Right lung (tissue), 10 donors: ENCODE results near the gene MED13L. TPM values are rescaled to one million over a fixed set of nuclear protein-coding genes. Genes with fewer than 3 reads are reported as not detected.
A peak's percentile ranks its signal among the peaks of the same experiment; 100 is the strongest.

ENCODE experiments used
- DNase-seq, 2 donors: peaks; one replicate each; pipeline ENCODE4 v3.0.0-alpha.2; 2013
- long read RNA-seq, 8 donors: transcript quantifications; one replicate each; lab custom pipeline, GENCODE V29; 2026
- polyA plus RNA-seq, 5 donors: library from polyadenylated mRNA; unstranded; fragments of 120-200 nt; gene quantifications; one replicate each; pipeline versions ENCODE4 v1.2.1 to v1.2.3, GENCODE V29; 2013; ENCODE audit warnings: inconsistent platforms in 1 of 5, low replicate concordance in 1 of 5; ENCODE audit not compliant: insufficient read length in 5 of 5, insufficient read depth in 1 of 5

Gene MED13L
- 100 to 1,000 TPM in 1 of 5 donors, 10 to 100 TPM in 4; 56.1 to 104 (median 95.9) TPM for polyA plus RNA-seq
- long read RNA-seq, donor 1, full-length matches to known transcripts = 14 of 20 reads
- long read RNA-seq, donor 1, partial matches to known transcripts = 6 of 20 reads
- long read RNA-seq, donor 1, other reads (novel, unspliced or antisense) = 0 of 20 reads
- long read RNA-seq, donor 2, full-length matches to known transcripts = 1 of 1 reads
- long read RNA-seq, donor 2, partial matches to known transcripts = 0 of 1 reads
- long read RNA-seq, donor 2, other reads (novel, unspliced or antisense) = 0 of 1 reads
- long read RNA-seq, donor 3, full-length matches to known transcripts = 15 of 15 reads
- long read RNA-seq, donor 3, partial matches to known transcripts = 0 of 15 reads
- long read RNA-seq, donor 3, other reads (novel, unspliced or antisense) = 0 of 15 reads
- long read RNA-seq, donor 4, full-length matches to known transcripts = 11 of 16 reads
- long read RNA-seq, donor 4, partial matches to known transcripts = 5 of 16 reads
- long read RNA-seq, donor 4, other reads (novel, unspliced or antisense) = 0 of 16 reads
- long read RNA-seq, donor 5, full-length matches to known transcripts = 11 of 11 reads
- long read RNA-seq, donor 5, partial matches to known transcripts = 0 of 11 reads
- long read RNA-seq, donor 5, other reads (novel, unspliced or antisense) = 0 of 11 reads
- long read RNA-seq, donor 6, full-length matches to known transcripts = 11 of 11 reads
- long read RNA-seq, donor 6, partial matches to known transcripts = 0 of 11 reads
- long read RNA-seq, donor 6, other reads (novel, unspliced or antisense) = 0 of 11 reads
- long read RNA-seq, donor 7, full-length matches to known transcripts = 7 of 16 reads
- long read RNA-seq, donor 7, partial matches to known transcripts = 9 of 16 reads
- long read RNA-seq, donor 7, other reads (novel, unspliced or antisense) = 0 of 16 reads
- long read RNA-seq, donor 8, full-length matches to known transcripts = 4 of 4 reads
- long read RNA-seq, donor 8, partial matches to known transcripts = 0 of 4 reads
- long read RNA-seq, donor 8, other reads (novel, unspliced or antisense) = 0 of 4 reads

GRCh38 chr12:116277467-116278278 lies at the start of gene MED13L:
TSS of gene MED13L (minus strand) at chr12:116277693. CDS start at chr12:116277131, 562 bp downstream.
- DNase-seq = peak; percentile 87 to 88

- no peak for DNase-seq
These were observed 47.8 kb upstream of the MED13L start for GRCh38 chr12:116325336-116325664.

GRCh38 chr12:116324654-116325335 lies 47.3 kb upstream of the MED13L start:
- DNase-seq = no peak

- DNase-seq = no peak
These were observed 46.2 kb upstream of the MED13L start for GRCh38 chr12:116323406-116324386.

- DNase-seq = no peak
These were observed 44.4 kb upstream of the MED13L start for GRCh38 chr12:116321913-116322312.

GRCh38 chr12:116320791-116321217 lies 43.3 kb upstream of the MED13L start:
- DNase-seq = no peak

- DNase-seq = peak in 1 of 2 donors; percentile 55
These were observed 42.6 kb upstream of the MED13L start for GRCh38 chr12:116319898-116320621.

GRCh38 chr12:116319233-116319897 lies 41.9 kb upstream of the MED13L start:
- DNase-seq = no peak

- peak; percentile 67 to 75 for DNase-seq
These were observed 41.2 kb upstream of the MED13L start for GRCh38 chr12:116318576-116319232.

GRCh38 chr12:116317986-116318575 lies 40.6 kb upstream of the MED13L start:
- no peak for DNase-seq

- DNase-seq = no peak
These were observed 39.6 kb upstream of the MED13L start for GRCh38 chr12:116317139-116317538.

GRCh38 chr12:116314477-116314876 lies 37.0 kb upstream of the MED13L start:
- no peak for DNase-seq

- no peak for DNase-seq
These were observed 35.9 kb upstream of the MED13L start for GRCh38 chr12:116313194-116313927.

GRCh38 chr12:116310082-116310481 lies 32.6 kb upstream of the MED13L start:
- DNase-seq = no peak

- no peak for DNase-seq
These were observed 31.9 kb upstream of the MED13L start for GRCh38 chr12:116309343-116309742.

GRCh38 chr12:116308647-116309046 lies 31.2 kb upstream of the MED13L start:
- no peak for DNase-seq
